ENCODE data around the gene CNTLN.

CNTLN gene

DNA sequence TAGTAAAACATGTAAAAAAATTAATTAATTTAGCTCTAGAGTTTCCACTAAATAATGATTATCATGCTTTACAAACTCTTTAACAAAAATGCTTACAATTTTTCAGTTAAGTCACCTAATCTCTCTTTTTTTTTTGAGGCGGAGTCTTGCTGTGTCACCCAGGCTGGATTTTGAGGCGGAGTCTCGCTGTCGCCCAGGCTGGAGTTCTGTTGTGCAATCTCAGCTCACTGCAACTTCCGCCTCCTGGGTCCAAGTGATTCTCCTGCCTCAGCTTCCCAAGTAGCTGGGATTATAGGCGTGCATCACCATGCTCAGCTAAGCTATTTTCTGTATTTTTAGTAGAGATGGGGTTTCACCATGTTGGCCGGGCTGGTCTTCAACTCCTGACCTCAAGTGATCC, 391.9 kb downstream of the CNTLN start:
- 0 out of 2 replicates have a peak, but pooled peaks have one; percentile 19 for TF ChIP-seq CEBPB (IDR thresholded peaks at IDR 0.05)

DNA sequence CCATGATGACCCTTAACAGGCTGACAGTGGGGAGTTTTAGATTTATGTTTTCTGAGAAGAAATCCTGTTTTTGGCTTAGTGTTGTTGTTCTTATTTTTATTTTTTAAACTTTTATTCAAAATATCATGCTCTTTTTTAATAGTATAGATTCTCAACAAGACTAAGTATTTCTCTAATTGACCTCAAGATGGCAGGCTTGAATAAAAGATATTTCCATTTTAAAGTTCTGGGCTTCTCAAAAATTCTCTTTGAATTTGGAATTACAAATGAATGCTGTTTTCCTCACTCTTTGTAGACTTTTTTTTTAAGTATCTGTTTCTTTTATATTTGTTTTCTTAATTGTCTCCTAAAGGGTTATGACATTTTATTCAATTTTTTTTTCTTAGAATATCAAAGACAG, 394.0 kb downstream of the CNTLN start:
- TF ChIP-seq ZBTB7A (IDR thresholded peaks at IDR 0.05; ENCODE audit: low read depth) (no peak), RAD21 (IDR thresholded peaks at IDR 0.05; ENCODE audit: low read depth) (peak; percentile 36)

DNA sequence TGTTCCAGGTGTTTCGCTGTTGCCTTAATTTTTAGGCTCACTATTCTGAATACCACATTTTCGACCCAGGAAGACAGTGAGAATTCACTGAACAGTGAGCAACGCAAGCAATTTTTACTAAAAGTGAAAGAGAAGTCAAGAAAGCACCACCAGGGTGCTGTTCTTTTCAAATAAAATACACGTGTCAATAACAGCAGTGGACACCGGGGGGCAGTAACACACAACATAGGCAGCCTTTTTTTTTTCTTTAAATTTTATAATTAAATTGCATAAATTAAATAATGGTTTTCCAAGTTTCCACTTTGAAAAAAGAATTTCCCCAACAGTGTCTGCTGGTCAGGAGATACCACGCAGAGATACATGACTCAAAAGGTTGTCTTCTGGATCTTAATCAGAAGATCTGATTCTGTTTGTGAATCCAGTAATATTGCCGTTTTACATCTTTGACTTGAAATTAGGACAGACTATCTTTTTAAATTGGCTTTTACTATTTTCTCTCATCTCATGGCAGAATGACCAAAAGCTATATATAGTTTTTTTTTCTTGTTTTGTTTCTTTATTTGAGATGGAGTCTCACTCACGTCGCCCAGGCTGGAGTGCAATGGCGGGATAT, 396.9 kb downstream of the CNTLN start:
- peak; percentile 73 for TF ChIP-seq RAD21 (IDR thresholded peaks at IDR 0.05; ENCODE audit: low read depth)
- no peak for TF ChIP-seq CEBPB (IDR thresholded peaks at IDR 0.05)
- no peak for TF ChIP-seq EGR1 (IDR thresholded peaks at IDR 0.05)
- no peak for TF ChIP-seq TEAD4 (IDR thresholded peaks at IDR 0.05)
- TF ChIP-seq, protein P1, sequence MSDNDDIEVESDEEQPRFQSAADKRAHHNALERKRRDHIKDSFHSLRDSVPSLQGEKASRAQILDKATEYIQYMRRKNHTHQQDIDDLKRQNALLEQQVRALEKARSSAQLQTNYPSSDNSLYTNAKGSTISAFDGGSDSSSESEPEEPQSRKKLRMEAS (IDR thresholded peaks at IDR 0.05), result peak; percentile 42; the same call in 1 of the 2 replicates
- no peak for TF ChIP-seq TAF1 (IDR thresholded peaks at IDR 0.05; ENCODE audit: low read depth)
- peak; percentile 78; the same call in 1 of the 2 replicates for TF ChIP-seq YY1 (IDR thresholded peaks at IDR 0.05; ENCODE audit: low read depth)
- TF ChIP-seq, protein P2, sequence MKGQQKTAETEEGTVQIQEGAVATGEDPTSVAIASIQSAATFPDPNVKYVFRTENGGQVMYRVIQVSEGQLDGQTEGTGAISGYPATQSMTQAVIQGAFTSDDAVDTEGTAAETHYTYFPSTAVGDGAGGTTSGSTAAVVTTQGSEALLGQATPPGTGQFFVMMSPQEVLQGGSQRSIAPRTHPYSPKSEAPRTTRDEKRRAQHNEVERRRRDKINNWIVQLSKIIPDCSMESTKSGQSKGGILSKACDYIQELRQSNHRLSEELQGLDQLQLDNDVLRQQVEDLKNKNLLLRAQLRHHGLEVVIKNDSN (IDR thresholded peaks at IDR 0.05), result no peak

DNA sequence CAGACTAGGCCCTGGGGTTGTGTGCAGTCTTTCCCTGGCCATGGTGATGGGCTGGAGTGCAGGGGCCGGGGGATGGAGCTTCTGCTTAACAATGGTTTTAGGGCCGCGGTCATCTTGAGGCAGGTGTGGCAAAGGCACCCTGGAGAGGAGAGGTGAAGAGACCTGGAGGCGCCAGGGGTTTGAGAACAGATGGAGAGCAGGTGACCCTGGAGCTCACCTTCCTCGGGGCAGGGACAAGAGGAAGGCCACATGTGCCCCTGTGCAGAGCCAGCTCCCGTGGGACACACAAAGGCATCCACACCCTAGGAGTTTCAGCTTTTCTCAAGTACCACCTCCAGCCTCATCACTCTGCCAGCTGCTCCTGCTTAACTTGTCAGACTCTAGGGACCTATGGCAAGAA, 397.6 kb downstream of the CNTLN start:
- TF ChIP-seq CEBPB (IDR thresholded peaks at IDR 0.05) (no peak), CREB1 (IDR thresholded peaks at IDR 0.05; ENCODE audit: low read depth) (no peak), EGR1 (IDR thresholded peaks at IDR 0.05) (no peak), NFIC (IDR thresholded peaks at IDR 0.05) (no peak), FOXM1 (IDR thresholded peaks at IDR 0.05; ENCODE audit: borderline replicate concordance, low read depth) (no peak), TAF1 (IDR thresholded peaks at IDR 0.05; ENCODE audit: low read depth) (no peak), EP300 (IDR thresholded peaks at IDR 0.05; ENCODE audit: borderline replicate concordance) (no peak)
- TF ChIP-seq, protein P1 (IDR thresholded peaks at IDR 0.05), result no peak

DNA sequence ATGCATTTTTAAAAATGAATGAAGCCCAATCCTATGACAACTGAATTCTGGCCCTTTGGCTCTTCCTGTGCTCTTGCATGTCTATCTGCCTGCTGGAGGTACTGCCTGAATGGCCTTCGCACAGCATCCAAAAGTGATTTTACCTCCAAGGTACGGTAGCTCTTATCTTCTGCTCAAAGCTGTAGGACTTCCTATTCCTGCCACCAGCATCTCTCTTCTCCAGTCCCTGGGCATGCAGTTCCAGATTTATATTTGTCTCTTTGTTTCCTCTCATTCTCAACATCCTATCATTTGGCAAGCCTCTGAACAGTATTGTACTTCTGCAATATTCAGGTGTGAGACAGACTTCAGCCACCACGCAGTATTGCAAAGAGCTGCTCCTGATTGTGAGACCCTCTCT, 400.3 kb downstream of the CNTLN start:
- TF ChIP-seq CEBPB (IDR thresholded peaks at IDR 0.05) (no peak), TEAD4 (IDR thresholded peaks at IDR 0.05) (no peak), FOXM1 (IDR thresholded peaks at IDR 0.05; ENCODE audit: borderline replicate concordance, low read depth) (no peak), NFIC (IDR thresholded peaks at IDR 0.05) (no peak), ZBTB7A (IDR thresholded peaks at IDR 0.05; ENCODE audit: low read depth) (no peak), EGR1 (IDR thresholded peaks at IDR 0.05) (no peak), TAF1 (IDR thresholded peaks at IDR 0.05; ENCODE audit: low read depth) (no peak), YY1 (IDR thresholded peaks at IDR 0.05; ENCODE audit: low read depth) (no peak), TCF12 (IDR thresholded peaks at IDR 0.05; ENCODE audit: low read depth) (no peak), CREB1 (IDR thresholded peaks at IDR 0.05; ENCODE audit: low read depth) (no peak), EP300 (IDR thresholded peaks at IDR 0.05; ENCODE audit: borderline replicate concordance) (no peak), RAD21 (IDR thresholded peaks at IDR 0.05; ENCODE audit: low read depth) (no peak)
- TF ChIP-seq, protein P2 (IDR thresholded peaks at IDR 0.05), result no peak
- TF ChIP-seq, protein P3, sequence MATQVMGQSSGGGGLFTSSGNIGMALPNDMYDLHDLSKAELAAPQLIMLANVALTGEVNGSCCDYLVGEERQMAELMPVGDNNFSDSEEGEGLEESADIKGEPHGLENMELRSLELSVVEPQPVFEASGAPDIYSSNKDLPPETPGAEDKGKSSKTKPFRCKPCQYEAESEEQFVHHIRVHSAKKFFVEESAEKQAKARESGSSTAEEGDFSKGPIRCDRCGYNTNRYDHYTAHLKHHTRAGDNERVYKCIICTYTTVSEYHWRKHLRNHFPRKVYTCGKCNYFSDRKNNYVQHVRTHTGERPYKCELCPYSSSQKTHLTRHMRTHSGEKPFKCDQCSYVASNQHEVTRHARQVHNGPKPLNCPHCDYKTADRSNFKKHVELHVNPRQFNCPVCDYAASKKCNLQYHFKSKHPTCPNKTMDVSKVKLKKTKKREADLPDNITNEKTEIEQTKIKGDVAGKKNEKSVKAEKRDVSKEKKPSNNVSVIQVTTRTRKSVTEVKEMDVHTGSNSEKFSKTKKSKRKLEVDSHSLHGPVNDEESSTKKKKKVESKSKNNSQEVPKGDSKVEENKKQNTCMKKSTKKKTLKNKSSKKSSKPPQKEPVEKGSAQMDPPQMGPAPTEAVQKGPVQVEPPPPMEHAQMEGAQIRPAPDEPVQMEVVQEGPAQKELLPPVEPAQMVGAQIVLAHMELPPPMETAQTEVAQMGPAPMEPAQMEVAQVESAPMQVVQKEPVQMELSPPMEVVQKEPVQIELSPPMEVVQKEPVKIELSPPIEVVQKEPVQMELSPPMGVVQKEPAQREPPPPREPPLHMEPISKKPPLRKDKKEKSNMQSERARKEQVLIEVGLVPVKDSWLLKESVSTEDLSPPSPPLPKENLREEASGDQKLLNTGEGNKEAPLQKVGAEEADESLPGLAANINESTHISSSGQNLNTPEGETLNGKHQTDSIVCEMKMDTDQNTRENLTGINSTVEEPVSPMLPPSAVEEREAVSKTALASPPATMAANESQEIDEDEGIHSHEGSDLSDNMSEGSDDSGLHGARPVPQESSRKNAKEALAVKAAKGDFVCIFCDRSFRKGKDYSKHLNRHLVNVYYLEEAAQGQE (IDR thresholded peaks at IDR 0.05; ENCODE audit: low read depth), result no peak
- TF ChIP-seq, protein P1 (IDR thresholded peaks at IDR 0.05), result no peak

DNA sequence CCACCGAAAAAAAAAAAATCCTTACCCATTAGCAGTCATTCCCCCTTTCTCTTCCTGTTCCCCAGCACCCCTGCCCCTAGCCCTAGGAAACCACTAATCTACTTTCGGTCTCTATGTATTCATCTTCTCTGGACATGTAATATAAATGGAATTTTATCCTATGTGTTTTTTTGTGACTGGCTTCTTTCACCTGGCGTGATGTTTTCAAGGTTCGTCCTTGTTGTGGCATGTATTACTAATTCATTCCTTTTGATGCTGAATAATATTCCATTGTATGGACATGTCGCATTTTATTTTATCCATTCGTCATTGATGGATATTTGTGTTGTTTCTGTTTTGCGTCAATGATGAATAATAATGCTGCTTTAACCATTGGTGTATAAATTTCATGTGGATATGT, 401.2 kb downstream of the CNTLN start:
- TF ChIP-seq TEAD4 (IDR thresholded peaks at IDR 0.05) (no peak), TAF1 (IDR thresholded peaks at IDR 0.05; ENCODE audit: low read depth) (no peak), FOXM1 (IDR thresholded peaks at IDR 0.05; ENCODE audit: borderline replicate concordance, low read depth) (no peak), ZBTB7A (IDR thresholded peaks at IDR 0.05; ENCODE audit: low read depth) (no peak), RAD21 (IDR thresholded peaks at IDR 0.05; ENCODE audit: low read depth) (no peak), CREB1 (IDR thresholded peaks at IDR 0.05; ENCODE audit: low read depth) (no peak), EP300 (IDR thresholded peaks at IDR 0.05; ENCODE audit: borderline replicate concordance) (no peak), NFIC (IDR thresholded peaks at IDR 0.05) (no peak), CEBPB (IDR thresholded peaks at IDR 0.05) (no peak), YY1 (IDR thresholded peaks at IDR 0.05; ENCODE audit: low read depth) (no peak)
- TF ChIP-seq, protein P1 (IDR thresholded peaks at IDR 0.05), result no peak
- TF ChIP-seq, protein P3 (IDR thresholded peaks at IDR 0.05; ENCODE audit: low read depth), result no peak
- TF ChIP-seq, protein P2 (IDR thresholded peaks at IDR 0.05), result no peak

All from Ishikawa (cell line).